Brain microvascular endothelial cell (primary cell): ENCODE results near the gene BOLA1.

Experiments used
- DNase-seq: peaks from one replicate; pipeline ENCODE4 v3.0.0-alpha.2; 2020
- H3K27ac ChIP-seq: fragments of 250-450 bp; sonication (Bioruptor Pico); 2 replicates; pipeline ENCODE4 v1.5.1; 2020; ENCODE audit warnings: mild to moderate bottlenecking, moderate library complexity
- H3K27me3 ChIP-seq: fragments of 250-450 bp; sonication (Bioruptor Pico); replicated peaks from 2 replicates; pipeline ENCODE4 v1.5.1; 2020; ENCODE audit warnings: mild to moderate bottlenecking
- H3K36me3 ChIP-seq: fragments of 250-450 bp; sonication (Bioruptor Pico); replicated peaks from 2 replicates; pipeline ENCODE4 v1.5.1; 2020; ENCODE audit warnings: mild to moderate bottlenecking
- H3K4me3 ChIP-seq: 2 replicates; pipeline ENCODE4 v1.5.1; 2011; ENCODE audit warnings: low read depth, mild to moderate bottlenecking, control low read depth, low read length, moderate library complexity
- in situ Hi-C: cut with HindIII; loops from 2 replicates; pipeline ENCODE4 v1.10.0; 2017; ENCODE audit warnings: low sequenced_read_pairs, low pct_ligation_motif_present
- TF ChIP-seq, protein P1 (sequence below): IDR thresholded peaks from 2 replicates; pipeline ENCODE4 v1.5.1; 2011; ENCODE audit warnings: low read depth, mild to moderate bottlenecking, moderate library complexity, low read length, control low read depth, inconsistent platforms; ENCODE audit errors: missing control alignments

Gene BOLA1

GRCh38 chr1:149928401-149928724 lies 29.0 kb downstream of the BOLA1 start:
- TF ChIP-seq, protein P1, sequence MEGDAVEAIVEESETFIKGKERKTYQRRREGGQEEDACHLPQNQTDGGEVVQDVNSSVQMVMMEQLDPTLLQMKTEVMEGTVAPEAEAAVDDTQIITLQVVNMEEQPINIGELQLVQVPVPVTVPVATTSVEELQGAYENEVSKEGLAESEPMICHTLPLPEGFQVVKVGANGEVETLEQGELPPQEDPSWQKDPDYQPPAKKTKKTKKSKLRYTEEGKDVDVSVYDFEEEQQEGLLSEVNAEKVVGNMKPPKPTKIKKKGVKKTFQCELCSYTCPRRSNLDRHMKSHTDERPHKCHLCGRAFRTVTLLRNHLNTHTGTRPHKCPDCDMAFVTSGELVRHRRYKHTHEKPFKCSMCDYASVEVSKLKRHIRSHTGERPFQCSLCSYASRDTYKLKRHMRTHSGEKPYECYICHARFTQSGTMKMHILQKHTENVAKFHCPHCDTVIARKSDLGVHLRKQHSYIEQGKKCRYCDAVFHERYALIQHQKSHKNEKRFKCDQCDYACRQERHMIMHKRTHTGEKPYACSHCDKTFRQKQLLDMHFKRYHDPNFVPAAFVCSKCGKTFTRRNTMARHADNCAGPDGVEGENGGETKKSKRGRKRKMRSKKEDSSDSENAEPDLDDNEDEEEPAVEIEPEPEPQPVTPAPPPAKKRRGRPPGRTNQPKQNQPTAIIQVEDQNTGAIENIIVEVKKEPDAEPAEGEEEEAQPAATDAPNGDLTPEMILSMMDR, result no peak
- DNase-seq, result no peak
- Histone ChIP-seq H3K4me3 (peak overlapping the region; percentile 79), H3K27ac (peak overlapping the region; percentile 77), H3K36me3 (peaks cover 36% of the 10 kb centered on the region), H3K27me3 (no peaks in the 10 kb centered on the region)
- in situ Hi-C loops, result no loop called here

GRCh38 chr1:149929856-149930255 lies 30.5 kb downstream of the BOLA1 start:
- Histone ChIP-seq H3K36me3 (peaks cover 22% of the 10 kb centered on the region), H3K27me3 (no peaks in the 10 kb centered on the region), H3K4me3 (no peak overlapping the region), H3K27ac (no peak overlapping the region)
- TF ChIP-seq, protein P1, result no peak
- in situ Hi-C loops, result no loop called here
- DNase-seq, result no peak

DNA sequence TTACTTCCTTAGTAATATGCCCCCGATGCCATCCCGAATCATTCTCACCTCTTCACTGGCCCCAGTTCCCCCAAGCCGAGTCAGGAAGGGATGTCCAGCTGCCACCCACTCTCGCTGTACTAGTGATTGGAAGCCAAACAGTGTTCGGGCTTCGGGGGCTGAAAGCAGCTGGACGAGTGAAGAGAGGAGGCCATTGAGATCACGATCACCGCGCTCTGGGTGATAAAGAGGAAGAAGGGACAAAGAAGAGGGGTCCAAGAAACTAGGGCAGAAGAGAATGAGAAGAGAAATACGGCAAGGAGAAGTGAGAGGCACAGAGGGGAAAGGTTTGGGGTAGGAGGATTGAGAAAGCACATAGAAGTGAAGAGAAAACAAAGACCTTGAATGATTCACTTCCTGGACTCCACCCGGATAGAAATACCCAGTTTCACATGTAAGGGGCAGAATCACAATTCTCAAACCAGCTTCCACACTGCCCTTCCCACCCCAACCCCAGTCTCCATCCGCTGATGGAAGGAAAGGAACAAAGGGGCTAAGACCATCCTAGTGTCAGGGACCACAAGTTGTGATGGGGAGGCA lies 31.9 kb downstream of the BOLA1 start:
- TF ChIP-seq, protein P1, result no peak
- in situ Hi-C loops, result no loop called here

DNA sequence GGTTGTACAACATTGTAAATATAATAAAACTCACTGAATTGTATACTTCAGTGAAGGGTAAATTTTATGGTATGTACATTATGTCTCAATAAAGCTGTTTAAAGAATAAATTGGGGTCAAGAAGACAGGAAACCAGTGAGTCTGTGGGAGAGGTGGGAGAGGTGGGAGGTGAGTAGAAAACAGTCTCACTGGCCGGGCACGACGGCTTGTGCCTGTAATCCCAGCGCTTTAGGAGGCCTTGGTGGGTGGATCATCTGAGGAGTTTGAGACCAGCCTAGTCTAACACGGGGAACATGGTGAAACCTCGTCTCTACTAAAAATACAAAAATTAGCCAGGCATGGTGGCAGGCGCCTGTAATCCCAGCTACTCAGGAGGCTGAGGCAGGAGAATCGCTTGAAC lies 33.1 kb downstream of the BOLA1 start:
- Histone ChIP-seq H3K27ac (no peak overlapping the region), H3K27me3 (no peaks in the 10 kb centered on the region), H3K36me3 (peaks cover 4% of the 10 kb centered on the region), H3K4me3 (no peak overlapping the region)
- DNase-seq, result no peak
- in situ Hi-C loops, result no loop called here
- TF ChIP-seq, protein P1, result no peak

More for the DNA sequence above, 31.9 kb downstream of the BOLA1 start:
- no peak for DNase-seq
- no peak overlapping the region for H3K4me3 ChIP-seq
- H3K27ac ChIP-seq, result peak overlapping the region; percentile 29
- peaks cover 8% of the 10 kb centered on the region for H3K36me3 ChIP-seq
- H3K27me3 ChIP-seq, result no peaks in the 10 kb centered on the region

GRCh38 chr1:149933208-149933607 lies 33.8 kb downstream of the BOLA1 start:
- H3K36me3 ChIP-seq, result peaks cover 4% of the 10 kb centered on the region
- no peak overlapping the region for H3K4me3 ChIP-seq
- no peaks in the 10 kb centered on the region for H3K27me3 ChIP-seq
- DNase-seq, result no peak
- TF ChIP-seq, protein P1, result no peak
- in situ Hi-C loops, result no loop called here
- no peak overlapping the region for H3K27ac ChIP-seq

DNA sequence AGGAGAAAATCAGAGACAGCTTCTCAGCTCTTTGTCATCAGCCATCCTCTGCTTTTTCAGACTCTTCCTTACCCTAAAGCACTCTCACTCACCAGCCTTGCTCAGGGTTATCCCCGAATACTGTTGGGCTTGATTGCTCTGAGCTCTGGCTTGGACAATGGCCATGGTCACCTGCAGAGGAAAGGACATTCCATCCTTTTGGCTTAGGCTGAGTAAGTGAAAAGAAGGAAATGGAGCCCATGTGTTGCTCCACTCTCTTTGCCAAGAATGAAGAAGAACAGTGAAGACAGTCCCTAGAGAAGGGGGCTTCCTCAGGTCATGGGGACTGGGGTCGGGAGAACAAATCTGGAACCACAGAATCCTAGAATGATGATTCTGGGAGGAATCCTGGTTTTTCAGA lies 35.0 kb downstream of the BOLA1 start:
- Histone ChIP-seq H3K27ac (no peak overlapping the region), H3K36me3 (peaks cover 4% of the 10 kb centered on the region), H3K4me3 (no peak overlapping the region), H3K27me3 (no peaks in the 10 kb centered on the region)
- TF ChIP-seq, protein P1, result no peak
- in situ Hi-C loops, result no loop called here
- DNase-seq, result no peak
